Stimulated activated CD4-positive, alpha-beta T cell treated with anti-CD3 and anti-CD28 coated beads, Interleukin-15, amount 100 ng/mL, for 48 hours (primary cell): ENCODE measurements around the gene TIMM44.
A peak's percentile ranks its signal among the peaks of the same experiment; 100 is the strongest.

ENCODE experiments used
- DNase-seq, 2 donors: peaks; one replicate each; pipeline ENCODE4 v3.0.0-alpha.2; 2020; ENCODE audit warnings: low read depth in 2 of 2

TIMM44 gene

GRCh38 chr19:7915250-7916102, 28.0 kb downstream of the TIMM44 start:
- no peak for DNase-seq

GRCh38 chr19:7914598-7915045, 28.8 kb downstream of the TIMM44 start, which contains the start of gene TGFBR3L:
TGFBR3L (plus strand) TSS chr19:7914830.
- DNase-seq, result no peak

- no peak for DNase-seq
Measured at GRCh38 chr19:7914099-7914498, 29.4 kb downstream of the TIMM44 start.

GRCh38 chr19:7913652-7914051, 29.8 kb downstream of the TIMM44 start:
- no peak for DNase-seq

- no peak for DNase-seq
Measured at GRCh38 chr19:7912697-7913564, 30.5 kb downstream of the TIMM44 start.

GRCh38 chr19:7912144-7912696, 31.2 kb downstream of the TIMM44 start:
- DNase-seq, result no peak

- DNase-seq, result no peak
Measured at GRCh38 chr19:7911508-7912143, 31.8 kb downstream of the TIMM44 start.

GRCh38 chr19:7910321-7911161, 32.9 kb downstream of the TIMM44 start:
- DNase-seq, result no peak

- DNase-seq, result no peak
Measured at GRCh38 chr19:7909471-7910067, 33.9 kb downstream of the TIMM44 start.

- DNase-seq, result no peak
Measured at GRCh38 chr19:7908742-7909461, 34.6 kb downstream of the TIMM44 start.

- DNase-seq, result no peak
Measured at GRCh38 chr19:7908078-7908699, 35.3 kb downstream of the TIMM44 start.

GRCh38 chr19:7907544-7907943, 35.9 kb downstream of the TIMM44 start:
- no peak for DNase-seq

- no peak for DNase-seq
Measured at GRCh38 chr19:7907122-7907521, 36.3 kb downstream of the TIMM44 start.

- no peak for DNase-seq
Measured at GRCh38 chr19:7905859-7906258, 37.6 kb downstream of the TIMM44 start.

GRCh38 chr19:7905268-7905667, 38.2 kb downstream of the TIMM44 start:
- DNase-seq, result no peak

- DNase-seq, result no peak
Measured at GRCh38 chr19:7904074-7905020, 39.1 kb downstream of the TIMM44 start.

- DNase-seq, result peak; percentile 100
Measured at GRCh38 chr19:7903244-7904073, 40.0 kb downstream of the TIMM44 start, which contains the start of gene MAP2K7. MAP2K7 (plus strand) TSS chr19:7903877; CDS start chr19:7903945, 68 bp downstream.
